ENCODE data around the gene ERN2. TPM values are rescaled to one million over a fixed set of nuclear protein-coding genes. Genes with fewer than 3 reads are reported as not detected.

Gene ERN2
- polyA plus RNA-seq, 1 of the 3 experiments (the other 2 are of a cell fraction), result 0.03 TPM

GRCh38 chr16:23694265-23694643, 18.8 kb downstream of the ERN2 start:
- no peak overlapping the region for H3K27ac ChIP-seq (ENCODE audit: low read depth in 2 of 2, low read length in 1 of 2)
- no peaks in the 10 kb centered on the region for H3K4me1 ChIP-seq (ENCODE audit: control insufficient read depth in 1 of 2, insufficient read depth in 2 of 2, low read depth in 1 of 2, low read length in 1 of 2)
- 100% methylated on average over 4 of the region's 4 CpGs for WGBS (ENCODE audit: low lambda C conversion rate)
- no peak overlapping the region for H2AFZ ChIP-seq (ENCODE audit: low read depth)
- no peaks in the 10 kb centered on the region for H3K9me3 ChIP-seq
- ChIA-PET CTCF (interaction anchor here (0.9 to 1.1 kb wide), 2 partner anchors 16 to 34 kb away, joined by 3 read pairs; partner anchors contain the start of gene PLK1), POLR2A (no interaction called here)
- H3K4me3 ChIP-seq (ENCODE audit: low read depth in 2 of 2, low read length in 1 of 2), result no peak overlapping the region
- H3K27me3 ChIP-seq (ENCODE audit: insufficient read depth), result no peaks in the 10 kb centered on the region
- no peaks in the 10 kb centered on the region for H3K79me2 ChIP-seq (ENCODE audit: insufficient read depth)
- H3K4me2 ChIP-seq, result no peak overlapping the region
- H3K9ac ChIP-seq, result no peak overlapping the region
- no peak for TF ChIP-seq RCOR1 (IDR thresholded peaks at IDR 0.05; ENCODE audit: low read length)
- no peak for TF ChIP-seq TEAD4 (IDR thresholded peaks at IDR 0.05; ENCODE audit: borderline replicate concordance, insufficient read depth)
- no peak for TF ChIP-seq NFIC (IDR thresholded peaks at IDR 0.05; ENCODE audit: borderline replicate concordance)
- no peak for TF ChIP-seq GATA2 (CRISPR knock-in tag; IDR thresholded peaks at IDR 0.05)
- no peak for TF ChIP-seq PBX3 (IDR thresholded peaks at IDR 0.05)
- no peak for TF ChIP-seq ELF1 (IDR thresholded peaks at IDR 0.05)
- TF ChIP-seq RFX5 (IDR thresholded peaks at IDR 0.05; ENCODE audit: low read length), result no peak
- TF ChIP-seq MXI1 (IDR thresholded peaks at IDR 0.05; ENCODE audit: low read depth, low read length), result no peak
- no peaks in the 10 kb centered on the region for H3K9me2 ChIP-seq
- H4K20me1 ChIP-seq (ENCODE audit: insufficient read depth), result no peaks in the 10 kb centered on the region
- H3F3A ChIP-seq (replicated peaks; ENCODE audit: insufficient read depth), result no peaks in the 10 kb centered on the region
- DNase-seq, result no peak
- H3K36me3 ChIP-seq (replicated peaks in 1 of 2; ENCODE audit: control insufficient read depth in 1 of 2, insufficient read depth in 2 of 2, low read length in 1 of 2), result peaks cover 7 to 22% of the 10 kb centered on the region in 2 experiments

GRCh38 chr16:23692190-23692837, 20.7 kb downstream of the ERN2 start:
- no peaks in the 10 kb centered on the region for H4K20me1 ChIP-seq (ENCODE audit: insufficient read depth)
- ChIA-PET CTCF (interaction anchor here (1.2 kb wide), 1 partner anchor 36 kb away, joined by 3 read pairs; no protein-coding TSS in a partner anchor), POLR2A (interaction anchor here (0.5 to 0.7 kb wide), 3 partner anchors 12 to 225 kb away, joined by 3 read pairs; no protein-coding TSS in a partner anchor)
- no peaks in the 10 kb centered on the region for H3K27me3 ChIP-seq (ENCODE audit: insufficient read depth)
- no peak overlapping the region for H3K4me2 ChIP-seq
- no peak overlapping the region for H3K9ac ChIP-seq
- WGBS (ENCODE audit: low lambda C conversion rate), result 96% methylated on average over 6 of the region's 6 CpGs
- H3K27ac ChIP-seq (ENCODE audit: low read depth in 2 of 2, low read length in 1 of 2), result no peak overlapping the region
- H3K4me3 ChIP-seq (ENCODE audit: low read depth in 2 of 2, low read length in 1 of 2), result no peak overlapping the region
- no peaks in the 10 kb centered on the region for H3K9me2 ChIP-seq
- no peak for DNase-seq
- H3K9me3 ChIP-seq, result no peaks in the 10 kb centered on the region
- no peak overlapping the region for H2AFZ ChIP-seq (ENCODE audit: low read depth)
- TF ChIP-seq USF2 (IDR thresholded peaks at IDR 0.05; ENCODE audit: borderline replicate concordance, low read depth, low read length), result no peak
- TF ChIP-seq SMC3 (IDR thresholded peaks at IDR 0.05; ENCODE audit: low read depth, low read length), result no peak
- TF ChIP-seq FOXM1 (IDR thresholded peaks at IDR 0.05; ENCODE audit: low read depth), result no peak
- TF ChIP-seq REST (IDR thresholded peaks at IDR 0.05; ENCODE audit: low read depth, low read length), result no peak
- TF ChIP-seq IRF3 (IDR thresholded peaks at IDR 0.05; ENCODE audit: low read depth, low read length), result no peak
- no peak for TF ChIP-seq USF1 (IDR thresholded peaks at IDR 0.05; ENCODE audit: borderline replicate concordance, low read depth)
- no peak for TF ChIP-seq EZH2phosphoT487 (IDR thresholded peaks at IDR 0.05; ENCODE audit: borderline replicate concordance, low read depth)
- H3K4me1 ChIP-seq (ENCODE audit: control insufficient read depth in 1 of 2, insufficient read depth in 2 of 2, low read depth in 1 of 2, low read length in 1 of 2), result no peaks in the 10 kb centered on the region
- H3K36me3 ChIP-seq (replicated peaks in 1 of 2; ENCODE audit: control insufficient read depth in 1 of 2, insufficient read depth in 2 of 2, low read length in 1 of 2), result peaks cover 21 to 39% of the 10 kb centered on the region in 2 experiments
- no peaks in the 10 kb centered on the region for H3K79me2 ChIP-seq (ENCODE audit: insufficient read depth)
- H3F3A ChIP-seq (replicated peaks; ENCODE audit: insufficient read depth), result no peaks in the 10 kb centered on the region
